ENCODE data around the gene MSX1. TPM values are rescaled to one million over a fixed set of nuclear protein-coding genes. Genes with fewer than 3 reads are reported as not detected.

Gene MSX1
- total RNA-seq, 3 donors from 2014 or later (not counting 1 experiment from before 2014, with no cell fraction given), result not detected

DNA sequence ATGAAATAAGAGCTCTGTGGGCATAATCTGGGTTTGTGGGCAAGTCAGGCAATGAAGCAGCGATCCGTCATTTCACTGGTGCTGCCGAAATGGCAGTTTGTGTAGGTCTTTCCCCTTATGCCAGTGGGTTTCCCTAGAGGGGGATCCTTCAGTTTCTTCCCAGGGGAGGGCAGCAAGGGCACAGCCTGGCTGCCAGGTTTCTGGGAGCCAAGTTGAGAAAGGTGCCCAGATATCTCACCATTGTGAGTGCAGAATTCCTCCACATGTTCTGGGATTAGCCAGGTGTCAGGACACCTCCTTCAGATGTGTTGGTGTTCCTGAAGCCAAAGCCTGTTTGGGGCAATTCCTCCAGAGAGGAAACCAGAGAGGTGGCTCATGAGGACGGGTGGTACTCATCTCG is 28.0 kb downstream of the MSX1 start:
- no peak overlapping the region for H3K27ac Mint-ChIP-seq
- H3K36me3 ChIP-seq (ENCODE audit: control insufficient read depth, insufficient read depth, low read length), result no peaks in the 10 kb centered on the region
- WGBS (ENCODE audit: insufficient coverage), result 68% methylated on average over 5 of the region's 5 CpGs
- H3K27me3 Mint-ChIP-seq (ENCODE audit: low read depth in 2 of 2), result peaks cover 23 to 39% of the 10 kb centered on the region in 2 donors
- DNase-seq (no peak), ATAC-seq (no peak)
- no peak overlapping the region for H3K4me3 Mint-ChIP-seq
- intact Hi-C loops (cut with micrococcal nuclease), result no loop called here
- H3K36me3 Mint-ChIP-seq, result no peaks in the 10 kb centered on the region
- no peak overlapping the region for H3K27ac ChIP-seq (ENCODE audit: low read length)
- no peaks in the 10 kb centered on the region for H3K9me3 ChIP-seq (ENCODE audit: control insufficient read depth, insufficient read depth, low read length)
- H3K4me3 ChIP-seq (ENCODE audit: low read length), result no peak overlapping the region
- H3K4me1 ChIP-seq (ENCODE audit: control insufficient read depth, insufficient read depth, low read length), result no peaks in the 10 kb centered on the region
- H3K9me3 Mint-ChIP-seq, result no peaks in the 10 kb centered on the region
- TF ChIP-seq, protein P1, sequence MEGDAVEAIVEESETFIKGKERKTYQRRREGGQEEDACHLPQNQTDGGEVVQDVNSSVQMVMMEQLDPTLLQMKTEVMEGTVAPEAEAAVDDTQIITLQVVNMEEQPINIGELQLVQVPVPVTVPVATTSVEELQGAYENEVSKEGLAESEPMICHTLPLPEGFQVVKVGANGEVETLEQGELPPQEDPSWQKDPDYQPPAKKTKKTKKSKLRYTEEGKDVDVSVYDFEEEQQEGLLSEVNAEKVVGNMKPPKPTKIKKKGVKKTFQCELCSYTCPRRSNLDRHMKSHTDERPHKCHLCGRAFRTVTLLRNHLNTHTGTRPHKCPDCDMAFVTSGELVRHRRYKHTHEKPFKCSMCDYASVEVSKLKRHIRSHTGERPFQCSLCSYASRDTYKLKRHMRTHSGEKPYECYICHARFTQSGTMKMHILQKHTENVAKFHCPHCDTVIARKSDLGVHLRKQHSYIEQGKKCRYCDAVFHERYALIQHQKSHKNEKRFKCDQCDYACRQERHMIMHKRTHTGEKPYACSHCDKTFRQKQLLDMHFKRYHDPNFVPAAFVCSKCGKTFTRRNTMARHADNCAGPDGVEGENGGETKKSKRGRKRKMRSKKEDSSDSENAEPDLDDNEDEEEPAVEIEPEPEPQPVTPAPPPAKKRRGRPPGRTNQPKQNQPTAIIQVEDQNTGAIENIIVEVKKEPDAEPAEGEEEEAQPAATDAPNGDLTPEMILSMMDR (IDR thresholded peaks at IDR 0.05), result no peak
- no peaks in the 10 kb centered on the region for H3K4me1 Mint-ChIP-seq
- no peaks in the 10 kb centered on the region for H3K27me3 ChIP-seq (ENCODE audit: control insufficient read depth, insufficient read depth, low read length)

DNA sequence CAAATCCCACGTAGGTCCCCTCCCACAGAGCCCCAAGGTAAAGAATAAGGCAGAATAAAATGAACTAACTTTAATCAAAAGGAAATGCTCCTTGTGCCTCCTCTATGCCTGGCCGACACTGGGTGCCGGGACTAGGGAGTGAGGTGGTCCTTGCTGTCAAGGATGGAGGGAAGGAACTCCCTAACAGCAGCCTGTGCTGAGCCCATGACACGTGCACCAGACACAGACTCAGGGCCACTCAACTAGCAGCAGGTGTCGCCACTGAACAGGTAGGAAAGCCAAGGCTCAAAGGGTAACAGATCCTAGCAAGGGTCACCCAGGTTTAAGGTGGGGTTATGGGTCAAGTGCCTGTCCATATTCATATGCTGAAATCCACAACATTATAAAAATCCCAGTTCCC is 29.2 kb downstream of the MSX1 start:
- ATAC-seq, result no peak
- H3K36me3 ChIP-seq (ENCODE audit: control insufficient read depth, insufficient read depth, low read length), result no peaks in the 10 kb centered on the region
- intact Hi-C loops (cut with micrococcal nuclease), result no loop called here

GRCh38 chr4:4889781-4890180 is 30.3 kb downstream of the MSX1 start:
- ATAC-seq (no peak), DNase-seq (no peak)
- no peaks in the 10 kb centered on the region for H3K36me3 ChIP-seq (ENCODE audit: control insufficient read depth, insufficient read depth, low read length)
- no peak overlapping the region for H3K27ac ChIP-seq (ENCODE audit: low read length)
- H3K4me1 ChIP-seq (ENCODE audit: control insufficient read depth, insufficient read depth, low read length), result no peaks in the 10 kb centered on the region
- no peak overlapping the region for H3K4me3 ChIP-seq (ENCODE audit: low read length)
- 88% methylated on average over 9 of the region's 9 CpGs for WGBS (ENCODE audit: insufficient coverage)
- H3K4me1 Mint-ChIP-seq, result no peaks in the 10 kb centered on the region
- intact Hi-C loops (cut with micrococcal nuclease), result no loop called here
- TF ChIP-seq, protein P1 (IDR thresholded peaks at IDR 0.05), result no peak
- peaks cover 19 to 33% of the 10 kb centered on the region in 2 donors for H3K27me3 Mint-ChIP-seq (ENCODE audit: low read depth in 2 of 2)
- no peaks in the 10 kb centered on the region for H3K36me3 Mint-ChIP-seq
- H3K9me3 ChIP-seq (ENCODE audit: control insufficient read depth, insufficient read depth, low read length), result no peaks in the 10 kb centered on the region
- H3K27me3 ChIP-seq (ENCODE audit: control insufficient read depth, insufficient read depth, low read length), result no peaks in the 10 kb centered on the region
- H3K27ac Mint-ChIP-seq, result no peak overlapping the region
- no peaks in the 10 kb centered on the region for H3K9me3 Mint-ChIP-seq
- no peak overlapping the region for H3K4me3 Mint-ChIP-seq

More for the DNA sequence above, 29.2 kb downstream of the MSX1 start:
- H3K27me3 ChIP-seq (ENCODE audit: control insufficient read depth, insufficient read depth, low read length), result no peaks in the 10 kb centered on the region
- DNase-seq, result no peak
- H3K36me3 Mint-ChIP-seq, result no peaks in the 10 kb centered on the region
- H3K4me3 ChIP-seq (ENCODE audit: low read length), result no peak overlapping the region
- H3K9me3 ChIP-seq (ENCODE audit: control insufficient read depth, insufficient read depth, low read length), result no peaks in the 10 kb centered on the region
- no peaks in the 10 kb centered on the region for H3K9me3 Mint-ChIP-seq
- WGBS (ENCODE audit: insufficient coverage), result 84% methylated on average over 5 of the region's 5 CpGs
- no peak overlapping the region for H3K4me3 Mint-ChIP-seq
- TF ChIP-seq, protein P1 (IDR thresholded peaks at IDR 0.05), result no peak
- no peak overlapping the region for H3K27ac ChIP-seq (ENCODE audit: low read length)
- H3K27me3 Mint-ChIP-seq (ENCODE audit: low read depth in 2 of 2), result peaks cover 23 to 39% of the 10 kb centered on the region in 2 donors
- no peak overlapping the region for H3K27ac Mint-ChIP-seq
- no peaks in the 10 kb centered on the region for H3K4me1 ChIP-seq (ENCODE audit: control insufficient read depth, insufficient read depth, low read length)
- no peaks in the 10 kb centered on the region for H3K4me1 Mint-ChIP-seq

DNA sequence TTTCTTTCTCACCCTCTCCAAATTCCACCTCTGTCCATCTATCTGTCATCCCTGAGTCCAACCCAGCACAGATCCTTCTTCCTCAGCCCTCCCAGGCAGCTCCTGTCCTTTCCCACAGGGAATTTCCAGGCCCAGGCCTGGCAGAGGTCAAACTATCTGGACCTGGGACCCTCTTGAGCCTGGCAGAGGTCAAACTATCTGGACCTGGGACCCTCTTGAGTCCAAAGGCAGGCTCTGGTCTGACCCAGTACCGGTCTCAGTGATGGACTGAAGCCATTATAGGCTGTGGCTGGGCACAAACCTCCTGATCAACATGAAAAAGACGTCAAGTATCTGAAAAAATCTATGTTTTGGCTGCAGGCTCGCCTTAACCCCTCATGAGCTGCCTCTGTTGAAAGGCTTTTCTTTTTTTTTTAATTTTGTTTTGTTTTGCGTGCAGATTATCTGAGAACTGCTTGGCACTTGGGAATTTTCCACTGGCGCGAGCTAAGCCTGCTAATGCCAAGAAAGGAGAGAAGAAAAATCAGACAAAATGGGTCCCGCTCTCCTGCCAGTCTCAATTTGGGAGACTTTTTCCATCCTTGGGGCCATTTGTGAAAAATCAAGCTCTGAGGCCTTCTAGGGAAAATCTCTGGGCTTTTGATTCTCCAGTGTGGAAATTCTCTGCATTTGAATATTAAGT is 31.2 kb downstream of the MSX1 start:
- Histone ChIP-seq H3K27me3 (ENCODE audit: control insufficient read depth, insufficient read depth, low read length) (no peaks in the 10 kb centered on the region), H3K4me1 (ENCODE audit: control insufficient read depth, insufficient read depth, low read length) (no peaks in the 10 kb centered on the region), H3K9me3 (ENCODE audit: control insufficient read depth, insufficient read depth, low read length) (no peaks in the 10 kb centered on the region), H3K4me3 (ENCODE audit: low read length) (no peak overlapping the region), H3K27ac (ENCODE audit: low read length) (no peak overlapping the region), H3K36me3 (ENCODE audit: control insufficient read depth, insufficient read depth, low read length) (no peaks in the 10 kb centered on the region)
- Mint-ChIP-seq H3K36me3 (no peaks in the 10 kb centered on the region), H3K4me3 (no peak overlapping the region), H3K9me3 (no peaks in the 10 kb centered on the region), H3K4me1 (no peaks in the 10 kb centered on the region), H3K27me3 (ENCODE audit: low read depth in 2 of 2) (peaks cover 19 to 28% of the 10 kb centered on the region in 2 donors), H3K27ac (no peak overlapping the region)
- intact Hi-C loops (cut with micrococcal nuclease), result no loop called here
- ATAC-seq (no peak), DNase-seq (no peak)
- 92% methylated on average over 7 of the region's 7 CpGs for WGBS (ENCODE audit: insufficient coverage)
- TF ChIP-seq, protein P1 (IDR thresholded peaks at IDR 0.05), result no peak

Measured in natural killer cell (primary cell).